WTC11 (cell line): ENCODE results near the gene TRPC3. TPM values are rescaled to one million over a fixed set of nuclear protein-coding genes. Genes with fewer than 3 reads are reported as not detected.

ENCODE experiments used
- ATAC-seq: fragments of 200-7000 bp; cut with Tn5 transposase; 2 replicates; pipeline ENCODE4 v1.10.0; 2021; ENCODE audit warnings: mild to moderate bottlenecking, moderate library complexity
- CTCF ChIA-PET: fragments of 300-600 bp; sonication (Branson Sonifier 250); formaldehyde crosslinking; loops from one replicate; lab custom pipeline; 2021; ENCODE audit warnings: antibody characterized with exemption; lab: Charles Lee
- POLR2A ChIA-PET: fragments of 350-600 bp; sonication (Branson Sonifier 250); formaldehyde crosslinking; loops from one replicate; lab custom pipeline; 2021; ENCODE audit warnings: antibody characterized with exemption; lab: Charles Lee
- DNase-seq: peaks from one replicate; pipeline ENCODE4 v3.0.0; 2021; ENCODE audit warnings: low spot score
- H3K27ac Mint-ChIP-seq: 2 replicates; pipeline ENCODE4 v1.8.0; 2021; ENCODE audit warnings: mixed read lengths
- H3K27me3 Mint-ChIP-seq: 2 replicates; pipeline ENCODE4 v1.8.0; 2021; ENCODE audit warnings: low read depth, mild to moderate bottlenecking, moderate library complexity, mixed read lengths
- H3K36me3 Mint-ChIP-seq: 2 replicates; pipeline ENCODE4 v1.8.0; 2021; ENCODE audit warnings: mixed read lengths
- H3K4me1 Mint-ChIP-seq: 2 replicates; pipeline ENCODE4 v1.8.0; 2022; ENCODE audit warnings: mixed read lengths
- H3K4me3 Mint-ChIP-seq: 2 replicates; pipeline ENCODE4 v1.8.0; 2021; ENCODE audit warnings: mild to moderate bottlenecking, moderate library complexity, mixed read lengths
- H3K9me3 Mint-ChIP-seq: 2 replicates; pipeline ENCODE4 v1.8.0; 2021; ENCODE audit warnings: mixed read lengths
- ATF2 ChIP-seq: sonication (generic); formaldehyde crosslinking; IDR thresholded peaks from 2 replicates; pipeline ENCODE4 v1.8.1; 2022; ENCODE audit warnings: low read depth, missing genetic modification reagents, borderline replicate concordance
- E2F4 ChIP-seq: sonication (generic); formaldehyde crosslinking; IDR thresholded peaks from 2 replicates; pipeline ENCODE4 v1.8.1; 2022; ENCODE audit warnings: low read depth, mild to moderate bottlenecking, moderate library complexity, missing genetic modification reagents, borderline replicate concordance
- ERG ChIP-seq: fragments of 250-450 bp; sonication (Bioruptor Pico); IDR thresholded peaks from 2 replicates; pipeline ENCODE4 v1.8.0; 2021; ENCODE audit warnings: mild to moderate bottlenecking
- FOXP1 ChIP-seq: sonication (generic); formaldehyde crosslinking; IDR thresholded peaks from 2 replicates; pipeline ENCODE4 v1.8.0; 2022; ENCODE audit warnings: missing genetic modification reagents, mild to moderate bottlenecking, moderate library complexity, borderline replicate concordance
- GRHL2 ChIP-seq: fragments of 250-450 bp; sonication (Bioruptor Pico); IDR thresholded peaks from 2 replicates; pipeline ENCODE4 v1.8.0; 2022; ENCODE audit warnings: mild to moderate bottlenecking, moderate library complexity; ENCODE audit not compliant: insufficient replicate concordance, severe bottlenecking
- GTF2I ChIP-seq: fragments of 250-450 bp; sonication (Bioruptor Pico); conservative IDR thresholded peaks from 2 replicates; pipeline ENCODE4 v1.4.0; 2021; ENCODE audit warnings: mild to moderate bottlenecking
- PRRX2 ChIP-seq: fragments of 250-450 bp; sonication (Bioruptor Pico); IDR thresholded peaks from 2 replicates; pipeline ENCODE4 v1.8.0; 2021; ENCODE audit warnings: mild to moderate bottlenecking
- TEAD1 ChIP-seq: sonication (generic); formaldehyde crosslinking; IDR thresholded peaks from 2 replicates; pipeline ENCODE4 v1.8.0; 2022; ENCODE audit warnings: mild to moderate bottlenecking, missing genetic modification reagents
- ZNF121 ChIP-seq: sonication (generic); formaldehyde crosslinking; IDR thresholded peaks from 2 replicates; pipeline ENCODE4 v1.8.0; 2023; ENCODE audit warnings: missing genetic modification reagents
- total RNA-seq: library from RNA; stranded (reverse); gene quantifications from 3 replicates; pipeline ENCODE4 v1.2.3, GENCODE V29; 2021
- TF ChIP-seq, protein P1 (sequence below): fragments of 250-450 bp; sonication (Bioruptor Pico); IDR thresholded peaks from 2 replicates; pipeline ENCODE4 v1.9.0; 2021; ENCODE audit warnings: moderate library complexity, mild to moderate bottlenecking, inconsistent platforms, borderline replicate concordance
- TF ChIP-seq, protein P2 (sequence below): sonication (generic); formaldehyde crosslinking; IDR thresholded peaks from 2 replicates; pipeline ENCODE4 v1.8.1; 2023; ENCODE audit warnings: mild to moderate bottlenecking, missing genetic modification reagents, borderline replicate concordance
- TF ChIP-seq, protein P3 (sequence below): fragments of 250-450 bp; sonication (Bioruptor Pico); conservative IDR thresholded peaks from 2 replicates; pipeline ENCODE4 v1.9.0; 2021; ENCODE audit warnings: mild to moderate bottlenecking
- TF ChIP-seq, protein P4 (sequence below): sonication (generic); formaldehyde crosslinking; IDR thresholded peaks from 2 replicates; pipeline ENCODE4 v1.8.0; 2023; ENCODE audit warnings: mild to moderate bottlenecking, missing genetic modification reagents
- TF ChIP-seq, protein P5 (sequence below): sonication (generic); formaldehyde crosslinking; IDR thresholded peaks from 2 replicates; pipeline ENCODE4 v1.8.0; 2022; ENCODE audit warnings: mild to moderate bottlenecking, missing genetic modification reagents

Gene TRPC3
- total RNA-seq, 1 experiment from 2014 or later: 0.26 TPM

DNA sequence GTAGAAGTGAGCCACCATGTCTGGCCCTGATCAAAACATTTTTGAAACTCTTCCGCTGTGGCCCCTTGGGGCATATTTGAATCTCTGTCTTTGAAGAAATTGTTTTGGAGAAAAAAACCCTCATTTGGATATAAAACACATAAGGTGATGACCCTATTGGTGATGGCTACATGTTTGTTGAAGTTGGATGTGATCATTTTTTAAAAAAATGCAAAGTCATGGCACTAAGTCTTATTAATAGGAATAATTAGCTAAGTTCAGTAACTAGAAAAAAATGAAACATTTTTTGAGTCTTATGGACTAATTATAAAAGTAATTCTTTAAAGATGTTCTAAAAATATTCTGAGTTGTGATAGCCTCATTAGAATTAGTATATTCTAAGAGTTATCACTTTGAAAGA, 63.7 kb downstream of the TRPC3 start:
- Mint-ChIP-seq H3K4me3 (no peak overlapping the region), H3K36me3 (no peaks in the 10 kb centered on the region), H3K27ac (no peak overlapping the region), H3K27me3 (no peaks in the 10 kb centered on the region; the same call in 1 of the 2 replicates), H3K4me1 (0 out of 2 replicates have a peak, but pooled peaks cover 4% of the 10 kb centered on the region), H3K9me3 (no peaks in the 10 kb centered on the region)
- TF ChIP-seq TEAD1 (no peak), GTF2I (no peak), FOXP1 (no peak), ZNF121 (CRISPR knock-in tag) (no peak), ERG (CRISPR knock-in tag) (no peak), GRHL2 (CRISPR knock-in tag) (no peak), ATF2 (CRISPR knock-in tag) (no peak)
- TF ChIP-seq, protein P1, sequence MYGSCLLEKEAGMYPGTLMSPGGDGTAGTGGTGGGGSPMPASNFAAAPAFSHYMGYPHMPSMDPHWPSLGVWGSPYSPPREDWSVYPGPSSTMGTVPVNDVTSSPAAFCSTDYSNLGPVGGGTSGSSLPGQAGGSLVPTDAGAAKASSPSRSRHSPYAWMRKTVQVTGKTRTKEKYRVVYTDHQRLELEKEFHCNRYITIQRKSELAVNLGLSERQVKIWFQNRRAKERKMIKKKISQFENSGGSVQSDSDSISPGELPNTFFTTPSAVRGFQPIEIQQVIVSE (CRISPR knock-in tag): no peak
- TF ChIP-seq, protein P2, sequence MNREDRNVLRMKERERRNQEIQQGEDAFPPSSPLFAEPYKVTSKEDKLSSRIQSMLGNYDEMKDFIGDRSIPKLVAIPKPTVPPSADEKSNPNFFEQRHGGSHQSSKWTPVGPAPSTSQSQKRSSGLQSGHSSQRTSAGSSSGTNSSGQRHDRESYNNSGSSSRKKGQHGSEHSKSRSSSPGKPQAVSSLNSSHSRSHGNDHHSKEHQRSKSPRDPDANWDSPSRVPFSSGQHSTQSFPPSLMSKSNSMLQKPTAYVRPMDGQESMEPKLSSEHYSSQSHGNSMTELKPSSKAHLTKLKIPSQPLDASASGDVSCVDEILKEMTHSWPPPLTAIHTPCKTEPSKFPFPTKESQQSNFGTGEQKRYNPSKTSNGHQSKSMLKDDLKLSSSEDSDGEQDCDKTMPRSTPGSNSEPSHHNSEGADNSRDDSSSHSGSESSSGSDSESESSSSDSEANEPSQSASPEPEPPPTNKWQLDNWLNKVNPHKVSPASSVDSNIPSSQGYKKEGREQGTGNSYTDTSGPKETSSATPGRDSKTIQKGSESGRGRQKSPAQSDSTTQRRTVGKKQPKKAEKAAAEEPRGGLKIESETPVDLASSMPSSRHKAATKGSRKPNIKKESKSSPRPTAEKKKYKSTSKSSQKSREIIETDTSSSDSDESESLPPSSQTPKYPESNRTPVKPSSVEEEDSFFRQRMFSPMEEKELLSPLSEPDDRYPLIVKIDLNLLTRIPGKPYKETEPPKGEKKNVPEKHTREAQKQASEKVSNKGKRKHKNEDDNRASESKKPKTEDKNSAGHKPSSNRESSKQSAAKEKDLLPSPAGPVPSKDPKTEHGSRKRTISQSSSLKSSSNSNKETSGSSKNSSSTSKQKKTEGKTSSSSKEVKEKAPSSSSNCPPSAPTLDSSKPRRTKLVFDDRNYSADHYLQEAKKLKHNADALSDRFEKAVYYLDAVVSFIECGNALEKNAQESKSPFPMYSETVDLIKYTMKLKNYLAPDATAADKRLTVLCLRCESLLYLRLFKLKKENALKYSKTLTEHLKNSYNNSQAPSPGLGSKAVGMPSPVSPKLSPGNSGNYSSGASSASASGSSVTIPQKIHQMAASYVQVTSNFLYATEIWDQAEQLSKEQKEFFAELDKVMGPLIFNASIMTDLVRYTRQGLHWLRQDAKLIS (CRISPR knock-in tag): no peak
- no peak for DNase-seq
- CTCF ChIA-PET: no interaction called here
- POLR2A ChIA-PET: no interaction called here
- no peak for ATAC-seq

GRCh38 chr4:121885115-121885514, 66.7 kb downstream of the TRPC3 start:
- Mint-ChIP-seq H3K36me3 (no peaks in the 10 kb centered on the region), H3K4me1 (0 out of 2 replicates have a peak, but pooled peaks cover 4% of the 10 kb centered on the region), H3K4me3 (no peak overlapping the region), H3K27ac (no peak overlapping the region), H3K27me3 (no peaks in the 10 kb centered on the region), H3K9me3 (no peaks in the 10 kb centered on the region)
- POLR2A ChIA-PET: no interaction called here
- ATAC-seq (no peak), DNase-seq (no peak)
- TF ChIP-seq, protein P3, sequence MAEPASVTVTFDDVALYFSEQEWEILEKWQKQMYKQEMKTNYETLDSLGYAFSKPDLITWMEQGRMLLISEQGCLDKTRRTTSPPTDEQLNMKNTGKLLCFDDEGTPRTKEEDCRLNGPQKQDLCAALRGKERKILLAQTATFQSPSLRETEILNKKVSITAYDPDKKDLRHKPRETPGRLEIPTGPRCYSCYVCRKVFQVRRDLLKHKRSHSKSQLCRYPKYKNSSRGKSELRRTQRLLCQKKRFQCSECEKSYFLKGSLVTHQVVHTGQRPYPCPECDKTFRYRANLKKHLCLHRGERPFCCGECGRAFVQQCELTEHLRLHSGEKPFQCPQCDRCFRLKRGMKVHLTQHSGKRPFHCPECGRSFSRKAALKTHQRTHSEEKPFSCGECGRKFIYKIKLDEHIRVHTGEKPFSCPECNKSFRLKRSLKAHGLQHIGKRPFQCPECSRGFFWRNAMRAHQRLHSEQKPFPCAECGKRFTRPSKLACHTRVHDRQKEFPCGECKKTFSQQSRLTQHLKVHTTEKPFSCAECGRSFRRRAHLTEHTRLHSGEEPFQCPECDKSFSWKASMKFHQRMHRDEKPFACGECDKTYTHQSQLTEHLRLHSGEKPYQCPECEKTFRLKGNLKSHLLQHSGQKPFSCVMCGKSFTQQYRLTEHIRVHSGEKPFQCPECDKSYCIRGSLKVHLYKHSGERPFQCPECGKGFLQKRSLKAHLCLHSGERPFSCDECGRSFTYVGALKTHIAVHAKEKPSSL: no peak
- TF ChIP-seq ERG (CRISPR knock-in tag) (no peak), E2F4 (no peak), ATF2 (CRISPR knock-in tag) (no peak), PRRX2 (CRISPR knock-in tag) (no peak)
- TF ChIP-seq, protein P4, sequence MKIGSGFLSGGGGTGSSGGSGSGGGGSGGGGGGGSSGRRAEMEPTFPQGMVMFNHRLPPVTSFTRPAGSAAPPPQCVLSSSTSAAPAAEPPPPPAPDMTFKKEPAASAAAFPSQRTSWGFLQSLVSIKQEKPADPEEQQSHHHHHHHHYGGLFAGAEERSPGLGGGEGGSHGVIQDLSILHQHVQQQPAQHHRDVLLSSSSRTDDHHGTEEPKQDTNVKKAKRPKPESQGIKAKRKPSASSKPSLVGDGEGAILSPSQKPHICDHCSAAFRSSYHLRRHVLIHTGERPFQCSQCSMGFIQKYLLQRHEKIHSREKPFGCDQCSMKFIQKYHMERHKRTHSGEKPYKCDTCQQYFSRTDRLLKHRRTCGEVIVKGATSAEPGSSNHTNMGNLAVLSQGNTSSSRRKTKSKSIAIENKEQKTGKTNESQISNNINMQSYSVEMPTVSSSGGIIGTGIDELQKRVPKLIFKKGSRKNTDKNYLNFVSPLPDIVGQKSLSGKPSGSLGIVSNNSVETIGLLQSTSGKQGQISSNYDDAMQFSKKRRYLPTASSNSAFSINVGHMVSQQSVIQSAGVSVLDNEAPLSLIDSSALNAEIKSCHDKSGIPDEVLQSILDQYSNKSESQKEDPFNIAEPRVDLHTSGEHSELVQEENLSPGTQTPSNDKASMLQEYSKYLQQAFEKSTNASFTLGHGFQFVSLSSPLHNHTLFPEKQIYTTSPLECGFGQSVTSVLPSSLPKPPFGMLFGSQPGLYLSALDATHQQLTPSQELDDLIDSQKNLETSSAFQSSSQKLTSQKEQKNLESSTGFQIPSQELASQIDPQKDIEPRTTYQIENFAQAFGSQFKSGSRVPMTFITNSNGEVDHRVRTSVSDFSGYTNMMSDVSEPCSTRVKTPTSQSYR (CRISPR knock-in tag): no peak
- TF ChIP-seq, protein P5, sequence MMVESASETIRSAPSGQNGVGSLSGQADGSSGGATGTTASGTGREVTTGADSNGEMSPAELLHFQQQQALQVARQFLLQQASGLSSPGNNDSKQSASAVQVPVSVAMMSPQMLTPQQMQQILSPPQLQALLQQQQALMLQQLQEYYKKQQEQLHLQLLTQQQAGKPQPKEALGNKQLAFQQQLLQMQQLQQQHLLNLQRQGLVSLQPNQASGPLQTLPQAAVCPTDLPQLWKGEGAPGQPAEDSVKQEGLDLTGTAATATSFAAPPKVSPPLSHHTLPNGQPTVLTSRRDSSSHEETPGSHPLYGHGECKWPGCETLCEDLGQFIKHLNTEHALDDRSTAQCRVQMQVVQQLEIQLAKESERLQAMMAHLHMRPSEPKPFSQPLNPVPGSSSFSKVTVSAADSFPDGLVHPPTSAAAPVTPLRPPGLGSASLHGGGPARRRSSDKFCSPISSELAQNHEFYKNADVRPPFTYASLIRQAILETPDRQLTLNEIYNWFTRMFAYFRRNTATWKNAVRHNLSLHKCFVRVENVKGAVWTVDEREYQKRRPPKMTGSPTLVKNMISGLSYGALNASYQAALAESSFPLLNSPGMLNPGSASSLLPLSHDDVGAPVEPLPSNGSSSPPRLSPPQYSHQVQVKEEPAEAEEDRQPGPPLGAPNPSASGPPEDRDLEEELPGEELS (CRISPR knock-in tag): no peak
- CTCF ChIA-PET: no interaction called here
